ENCODE data around the gene SYT8.
"Not testable (repeated sequence)": the region's sequence is repeated elsewhere in the genome, so short reads cannot be mapped to it uniquely, and the experiment has no call there.

The SYT8 gene

GRCh38 chr11:1834779-1835670 is at the start of gene SYT8:
Gene SYT8, plus strand, starts transcription at chr11:1834990. Its CDS starts 116 bp downstream, at chr11:1835106.
- no peak for DNase-seq (ENCODE audit: low read depth in 2 of 2)

- no peak for DNase-seq (ENCODE audit: low read depth in 2 of 2)
These were observed 48.9 kb upstream of the SYT8 start for GRCh38 chr11:1785749-1786413.

GRCh38 chr11:1786466-1786865 is 48.3 kb upstream of the SYT8 start:
- no peak for DNase-seq (ENCODE audit: low read depth in 2 of 2)

- DNase-seq (ENCODE audit: low read depth in 2 of 2): no peak
These were observed 42.9 kb upstream of the SYT8 start for GRCh38 chr11:1791912-1792311.

GRCh38 chr11:1792461-1792860 is 42.3 kb upstream of the SYT8 start:
- no peak for DNase-seq (ENCODE audit: low read depth in 2 of 2)

GRCh38 chr11:1793081-1793480 is 41.7 kb upstream of the SYT8 start:
- DNase-seq (ENCODE audit: low read depth in 2 of 2): no peak

GRCh38 chr11:1796413-1797011 is 38.3 kb upstream of the SYT8 start:
- DNase-seq (ENCODE audit: low read depth in 2 of 2): no peak

GRCh38 chr11:1797391-1798125 is 37.2 kb upstream of the SYT8 start:
- DNase-seq (ENCODE audit: low read depth in 2 of 2): no peak

GRCh38 chr11:1803246-1803645 is 31.5 kb upstream of the SYT8 start:
- no peak for DNase-seq (ENCODE audit: low read depth in 2 of 2)

- not testable (repeated sequence) for DNase-seq (ENCODE audit: low read depth in 2 of 2)
These were observed 30.8 kb upstream of the SYT8 start for GRCh38 chr11:1803835-1804519.

- DNase-seq (ENCODE audit: low read depth in 2 of 2): no peak
These were observed 29.3 kb upstream of the SYT8 start for GRCh38 chr11:1805525-1805924.

GRCh38 chr11:1807264-1807995 is 27.4 kb upstream of the SYT8 start:
- no peak for DNase-seq (ENCODE audit: low read depth in 2 of 2)

- DNase-seq (ENCODE audit: low read depth in 2 of 2): no peak
These were observed 24.0 kb upstream of the SYT8 start for GRCh38 chr11:1810761-1811160.

- no peak for DNase-seq (ENCODE audit: low read depth in 2 of 2)
These were observed 22.5 kb upstream of the SYT8 start for GRCh38 chr11:1812274-1812673.

- no peak for DNase-seq (ENCODE audit: low read depth in 2 of 2)
These were observed 22.0 kb upstream of the SYT8 start for GRCh38 chr11:1812801-1813200.

GRCh38 chr11:1813356-1813755 is 21.4 kb upstream of the SYT8 start:
- DNase-seq (ENCODE audit: low read depth in 2 of 2): not testable (repeated sequence)

- no peak for DNase-seq (ENCODE audit: low read depth in 2 of 2)
These were observed 20.1 kb upstream of the SYT8 start for GRCh38 chr11:1814691-1815090.

- no peak for DNase-seq (ENCODE audit: low read depth in 2 of 2)
These were observed 19.5 kb upstream of the SYT8 start for GRCh38 chr11:1815311-1815710.

- no peak for DNase-seq (ENCODE audit: low read depth in 2 of 2)
These were observed 19.0 kb upstream of the SYT8 start for GRCh38 chr11:1815751-1816150.

GRCh38 chr11:1817000-1817399 is 17.8 kb upstream of the SYT8 start:
- no peak for DNase-seq (ENCODE audit: low read depth in 2 of 2)

- DNase-seq (ENCODE audit: low read depth in 2 of 2): no peak
These were observed 17.3 kb upstream of the SYT8 start for GRCh38 chr11:1817511-1817910.
